Mammary epithelial cell (primary cell): Measurements from ENCODE around the gene DIPK2A.

Experiments used
- CTCF ChIP-seq, 2 donors: IDR thresholded peaks in 1 of 2; conservative IDR thresholded peaks in 1 of 2; 2 replicates each; pipeline ENCODE4 v1.5.1; 2011 to 2012; ENCODE audit warnings: inconsistent platforms in 2 of 2, low read length in 2 of 2, mild to moderate bottlenecking in 2 of 2, control low read depth in 1 of 2, low read depth in 1 of 2; ENCODE audit not compliant: insufficient read depth in 1 of 2; ENCODE audit errors: extremely low read depth in 1 of 2
- EZH2 ChIP-seq: IDR thresholded peaks from 2 replicates; pipeline ENCODE4 v1.6.1; 2012; ENCODE audit warnings: low read length, inconsistent platforms, borderline replicate concordance

DNA sequence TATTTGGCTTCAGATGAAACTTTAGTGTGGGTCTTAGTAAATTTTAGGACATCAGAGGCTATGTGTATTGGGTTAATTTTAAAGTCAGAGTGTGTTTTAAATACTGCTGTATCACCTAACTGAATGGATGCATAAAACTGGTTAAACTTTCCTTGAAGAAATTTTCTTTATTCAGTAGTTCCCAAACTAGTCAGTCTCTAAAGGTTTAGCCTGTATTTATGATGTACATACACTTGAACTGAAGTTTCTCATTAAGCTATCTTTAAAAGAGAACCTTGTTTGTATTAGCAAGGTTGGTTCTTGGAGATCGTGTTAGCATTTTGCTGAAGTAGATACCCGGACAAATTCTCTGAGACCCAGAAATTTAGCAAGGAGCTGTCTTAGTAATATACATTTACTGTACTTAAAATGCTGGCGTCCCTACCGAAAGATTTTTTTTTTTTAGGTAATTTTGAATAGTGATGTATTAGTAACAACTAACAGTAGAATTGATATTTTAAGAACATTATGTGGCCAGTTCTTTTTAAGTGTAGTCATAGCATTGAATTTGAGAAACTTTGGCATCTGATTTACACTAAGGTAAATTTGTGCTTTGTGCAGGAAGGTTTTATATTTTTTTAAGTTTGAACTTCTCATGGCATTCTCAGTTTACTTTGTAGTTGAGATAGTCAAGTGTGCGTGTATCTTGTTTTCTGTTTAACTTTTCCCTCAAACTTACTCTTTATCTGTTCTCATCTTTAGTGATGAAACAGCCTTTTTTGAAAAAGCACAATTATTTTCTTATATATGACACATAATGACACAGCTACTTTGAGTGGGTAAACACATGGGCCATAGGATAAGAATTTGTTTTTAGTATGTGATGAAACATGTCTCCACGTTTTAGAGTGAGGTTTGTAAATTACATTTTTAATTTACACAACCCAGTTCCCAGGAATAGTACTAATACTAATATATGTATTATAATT, 2.9 kb downstream of the DIPK2A start:
- TF ChIP-seq CTCF (conservative IDR thresholded peaks at IDR 0.05 in 1 of 2, IDR thresholded peaks at IDR 0.05 in 1 of 2; ENCODE audit: extremely low read depth in 1 of 2, insufficient read depth in 1 of 2, low read depth in 1 of 2, low read length in 2 of 2) = no peak
- no peak for TF ChIP-seq EZH2
